ENCODE data around the gene NUDT17.

GRCh38 chr1:145796753-145797152 is 48.7 kb upstream of the NUDT17 start:
- TF ChIP-seq POLR2A (IDR thresholded peaks at IDR 0.05) (no peak), CTCF (IDR thresholded peaks at IDR 0.05) (no peak)
